Measurements from ENCODE around the gene CUTA.

DNA sequence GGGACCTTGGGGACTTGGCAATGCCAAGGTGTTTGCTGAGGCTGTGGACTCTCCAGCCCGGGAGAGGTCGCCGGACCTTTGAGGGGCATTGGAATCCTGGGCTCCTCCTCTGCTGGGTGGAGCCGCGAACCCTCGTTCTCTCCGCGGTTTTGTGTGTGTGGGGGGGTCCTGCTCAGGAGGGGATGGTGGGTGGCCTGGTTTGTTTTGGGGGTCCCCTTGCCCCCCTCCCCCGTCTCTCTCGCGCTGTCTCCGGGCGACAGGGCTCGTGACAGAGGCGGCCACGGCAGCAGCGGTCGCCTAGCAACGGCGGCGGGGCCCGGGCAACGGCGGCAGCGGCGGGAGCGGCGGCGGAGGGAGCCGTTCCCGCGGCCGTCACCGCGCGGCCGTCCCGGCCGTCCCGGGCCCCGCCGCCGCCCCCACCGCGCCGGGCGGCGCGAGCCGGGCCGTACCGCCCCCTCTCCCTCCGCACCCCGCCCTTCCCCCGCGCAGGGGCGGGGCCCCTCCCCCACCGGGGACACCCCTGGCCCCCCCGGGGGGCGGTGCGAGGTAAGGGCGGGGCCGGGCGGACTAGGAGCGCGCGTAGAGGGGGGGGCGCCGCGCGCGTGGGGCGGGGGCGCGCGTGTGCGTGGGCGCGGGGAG lies 9.8 kb upstream of the CUTA start:
- TF ChIP-seq EZH2 (IDR thresholded peaks at IDR 0.05; ENCODE audit: insufficient read depth, poor library complexity, severe bottlenecking) (no peak), EZH2phosphoT487 (IDR thresholded peaks at IDR 0.05; ENCODE audit: insufficient read depth, low read depth) (no peak)

Data from GM23248 (cell line).